ENCODE measurements around the gene OTUD6A. TPM values are rescaled to one million over a fixed set of nuclear protein-coding genes. Genes with fewer than 3 reads are reported as not detected.

OTUD6A gene
- total RNA-seq, 1 donor from 2014 or later: not detected

DNA sequence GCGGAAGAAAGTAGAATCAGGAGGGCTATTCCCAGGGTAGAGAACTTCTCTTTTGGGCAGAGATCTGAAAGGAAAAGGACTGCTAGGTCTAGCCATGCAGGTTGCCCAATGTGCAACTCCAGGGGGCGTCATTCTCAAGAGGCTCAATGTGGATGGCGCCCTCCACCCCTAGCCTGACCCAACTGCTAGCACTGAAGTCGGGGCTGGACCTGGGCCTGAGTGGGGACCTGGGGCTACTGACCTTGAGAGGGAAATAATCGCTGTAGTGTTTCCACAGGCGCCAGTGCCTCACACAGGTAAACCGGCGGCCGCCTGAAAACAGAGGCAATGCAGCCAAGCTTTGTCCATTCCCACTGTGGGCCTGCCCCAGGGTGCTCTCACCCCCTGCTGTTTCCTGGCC is 18.6 kb upstream of the OTUD6A start:
- DNase-seq (ENCODE audit: low read depth): no peak
- TF ChIP-seq, protein P1, sequence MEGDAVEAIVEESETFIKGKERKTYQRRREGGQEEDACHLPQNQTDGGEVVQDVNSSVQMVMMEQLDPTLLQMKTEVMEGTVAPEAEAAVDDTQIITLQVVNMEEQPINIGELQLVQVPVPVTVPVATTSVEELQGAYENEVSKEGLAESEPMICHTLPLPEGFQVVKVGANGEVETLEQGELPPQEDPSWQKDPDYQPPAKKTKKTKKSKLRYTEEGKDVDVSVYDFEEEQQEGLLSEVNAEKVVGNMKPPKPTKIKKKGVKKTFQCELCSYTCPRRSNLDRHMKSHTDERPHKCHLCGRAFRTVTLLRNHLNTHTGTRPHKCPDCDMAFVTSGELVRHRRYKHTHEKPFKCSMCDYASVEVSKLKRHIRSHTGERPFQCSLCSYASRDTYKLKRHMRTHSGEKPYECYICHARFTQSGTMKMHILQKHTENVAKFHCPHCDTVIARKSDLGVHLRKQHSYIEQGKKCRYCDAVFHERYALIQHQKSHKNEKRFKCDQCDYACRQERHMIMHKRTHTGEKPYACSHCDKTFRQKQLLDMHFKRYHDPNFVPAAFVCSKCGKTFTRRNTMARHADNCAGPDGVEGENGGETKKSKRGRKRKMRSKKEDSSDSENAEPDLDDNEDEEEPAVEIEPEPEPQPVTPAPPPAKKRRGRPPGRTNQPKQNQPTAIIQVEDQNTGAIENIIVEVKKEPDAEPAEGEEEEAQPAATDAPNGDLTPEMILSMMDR (conservative IDR thresholded peaks at IDR 0.05; ENCODE audit: low read depth, low read length): no peak

DNA sequence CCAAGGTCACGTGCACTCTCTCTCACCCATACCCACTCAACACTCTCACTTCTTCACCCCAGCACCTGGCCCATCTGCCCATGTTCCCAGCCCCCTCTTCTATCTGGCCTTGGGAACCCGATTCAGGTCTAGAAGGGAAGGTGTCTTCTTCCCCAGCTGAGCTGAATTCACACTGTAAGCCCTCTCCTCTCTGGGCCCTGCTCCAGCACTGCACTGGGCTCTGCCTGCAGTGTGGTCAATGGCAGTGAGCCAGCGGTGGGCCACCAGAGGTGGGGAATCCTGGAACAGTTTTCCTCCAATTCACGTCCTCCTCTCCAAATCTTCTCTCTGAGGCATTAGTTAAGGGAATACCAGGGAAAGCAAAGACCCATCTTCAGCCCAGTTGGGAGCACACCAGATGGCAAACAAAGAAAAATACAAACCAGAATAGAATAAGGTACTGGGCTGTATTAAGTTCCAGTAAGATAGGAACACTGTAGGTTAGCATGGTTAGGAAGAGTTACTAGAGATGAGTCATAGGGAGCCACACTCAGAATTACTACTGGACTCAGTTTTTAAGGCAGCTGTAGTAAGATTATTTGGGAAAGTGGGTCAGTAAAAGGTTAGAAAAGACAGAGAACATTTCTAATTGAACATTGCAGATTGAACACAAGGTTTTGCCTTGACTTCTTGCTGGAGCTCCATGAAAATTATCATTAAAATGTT is 17.6 kb upstream of the OTUD6A start:
- no peak for DNase-seq (ENCODE audit: low read depth)
- TF ChIP-seq, protein P1 (conservative IDR thresholded peaks at IDR 0.05; ENCODE audit: low read depth, low read length): no peak
- H3K4me3 ChIP-seq (ENCODE audit: low read depth, low read length): no peak overlapping the region

More for the DNA sequence above, 18.6 kb upstream of the OTUD6A start:
- no peak overlapping the region for H3K4me3 ChIP-seq (ENCODE audit: low read depth, low read length)

DNA sequence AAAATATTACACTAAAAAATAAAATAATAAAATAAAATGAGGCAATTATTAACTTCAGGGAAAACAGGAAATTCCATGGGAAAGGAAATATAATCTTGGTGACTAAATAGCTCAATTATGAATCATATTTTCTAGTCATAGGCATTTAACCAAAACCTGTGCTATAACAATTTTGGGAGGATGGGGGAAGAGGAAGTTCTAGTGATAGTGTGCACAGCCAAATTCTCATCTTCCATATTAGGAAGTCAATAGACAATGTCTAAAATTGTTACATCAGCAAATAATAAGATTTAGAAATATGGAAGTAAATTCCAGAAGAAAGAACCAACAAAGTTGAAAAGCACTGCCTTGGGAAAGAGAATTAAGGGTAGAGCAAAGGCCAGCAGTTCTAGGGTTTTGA is 15.3 kb upstream of the OTUD6A start:
- TF ChIP-seq, protein P1 (conservative IDR thresholded peaks at IDR 0.05; ENCODE audit: low read depth, low read length): no peak

DNA sequence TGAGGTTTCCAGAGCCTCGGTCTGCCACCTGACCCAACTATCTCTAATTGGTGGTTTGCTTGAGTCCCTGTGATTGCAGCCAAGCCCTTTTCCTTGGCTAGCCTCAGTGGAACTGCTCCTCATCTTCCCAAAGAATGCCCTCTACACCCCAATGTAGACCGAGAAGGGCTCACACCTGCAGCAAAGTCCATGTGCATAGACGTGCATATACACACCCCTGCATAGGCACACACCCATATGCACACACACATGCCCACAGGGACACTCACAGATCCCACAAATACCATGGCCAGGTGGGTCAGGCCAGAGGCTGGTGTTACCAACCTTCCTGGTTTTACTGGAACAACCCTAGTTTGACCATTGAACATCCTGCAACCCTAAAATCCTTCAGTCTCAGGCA is 12.9 kb upstream of the OTUD6A start:
- TF ChIP-seq, protein P1 (conservative IDR thresholded peaks at IDR 0.05; ENCODE audit: low read depth, low read length): no peak
- DNase-seq (ENCODE audit: low read depth): no peak

More for the DNA sequence above, 15.3 kb upstream of the OTUD6A start:
- DNase-seq (ENCODE audit: low read depth): no peak
- no peak overlapping the region for H3K4me3 ChIP-seq (ENCODE audit: low read depth, low read length)

DNA sequence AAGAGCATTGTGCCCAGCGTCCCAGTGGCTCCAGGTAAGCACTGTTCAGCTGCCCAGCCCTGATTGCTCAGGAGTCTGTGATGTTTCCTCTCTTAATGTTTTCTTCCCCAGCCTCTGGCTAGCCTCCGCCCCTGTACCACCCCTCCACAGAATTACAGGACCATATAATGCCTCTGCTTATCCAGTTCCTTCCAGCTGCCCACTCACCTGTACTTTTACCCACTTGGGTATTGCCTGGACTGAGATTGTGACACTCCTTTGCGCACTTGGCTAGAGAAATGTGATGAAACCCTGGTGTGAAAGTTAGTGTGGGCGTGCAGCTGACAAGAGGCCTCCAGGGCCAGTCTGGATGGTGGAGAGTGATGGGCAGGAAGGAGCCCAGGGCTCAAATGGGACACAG is 12.3 kb upstream of the OTUD6A start, which contains the start of gene AWAT2:
Gene AWAT2, minus strand, starts transcription at position 14 of the 400 bp plus-strand sequence. Its CDS starts 6 bp downstream, at position 8.
- TF ChIP-seq, protein P1 (conservative IDR thresholded peaks at IDR 0.05; ENCODE audit: low read depth, low read length): no peak
- no peak for DNase-seq (ENCODE audit: low read depth)
- no peak within 1 kb of the TSS for H3K4me3 ChIP-seq (ENCODE audit: low read depth, low read length)

More for the DNA sequence above, 12.9 kb upstream of the OTUD6A start:
- H3K4me3 ChIP-seq (ENCODE audit: low read depth, low read length): no peak overlapping the region

DNA sequence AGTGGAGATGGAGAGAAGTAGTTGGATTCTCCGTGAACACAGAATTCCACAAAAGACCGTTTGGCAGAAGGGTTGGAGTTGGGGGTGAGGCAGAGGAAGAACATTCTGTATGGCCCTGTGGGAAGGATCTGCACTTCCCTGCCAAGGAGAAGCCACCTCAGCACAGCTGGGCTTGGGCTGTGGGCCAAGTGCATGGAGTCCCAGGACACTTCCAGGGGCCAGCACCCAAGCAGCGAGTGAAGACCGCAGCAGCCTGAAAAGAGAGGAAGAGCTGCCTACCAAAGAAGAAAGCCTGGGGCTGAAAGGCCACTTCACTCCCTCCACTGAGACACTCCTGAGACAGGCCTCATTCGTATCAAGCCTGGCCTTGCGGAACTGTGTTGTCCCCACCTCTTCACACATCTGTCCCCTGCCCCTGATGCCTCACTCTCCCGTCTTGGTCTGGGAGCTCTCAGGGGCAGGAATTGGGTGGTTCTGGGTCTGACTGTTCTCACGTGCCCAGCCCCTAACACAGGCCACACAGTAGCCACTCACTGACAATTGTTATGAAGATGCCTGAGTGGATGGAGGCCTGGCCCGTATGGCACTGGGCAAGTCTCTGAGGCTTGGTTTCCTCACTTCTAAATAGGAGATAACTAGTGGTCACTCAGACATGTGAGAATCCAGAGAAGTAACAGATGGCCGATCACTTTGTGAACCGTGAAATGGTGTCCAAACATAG is 9.2 kb upstream of the OTUD6A start:
- no peak overlapping the region for H3K4me3 ChIP-seq (ENCODE audit: low read depth, low read length)
- DNase-seq (ENCODE audit: low read depth): no peak
- TF ChIP-seq, protein P1 (conservative IDR thresholded peaks at IDR 0.05; ENCODE audit: low read depth, low read length): no peak
